Stimulated activated CD4-positive, alpha-beta T cell treated with anti-CD3 and anti-CD28 coated beads, Interleukin-12 subunit alpha, Interleukin-12 subunit beta, amount 100 ng/mL, for 24 hours (primary cell): ENCODE measurements around the gene ARHGEF10L.

Experiments
- DNase-seq, 2 experiments: peaks; one replicate each; pipeline ENCODE4 v3.0.0-alpha.2; 2020; ENCODE audit warnings: low read depth in 2 of 2

The ARHGEF10L gene

DNA sequence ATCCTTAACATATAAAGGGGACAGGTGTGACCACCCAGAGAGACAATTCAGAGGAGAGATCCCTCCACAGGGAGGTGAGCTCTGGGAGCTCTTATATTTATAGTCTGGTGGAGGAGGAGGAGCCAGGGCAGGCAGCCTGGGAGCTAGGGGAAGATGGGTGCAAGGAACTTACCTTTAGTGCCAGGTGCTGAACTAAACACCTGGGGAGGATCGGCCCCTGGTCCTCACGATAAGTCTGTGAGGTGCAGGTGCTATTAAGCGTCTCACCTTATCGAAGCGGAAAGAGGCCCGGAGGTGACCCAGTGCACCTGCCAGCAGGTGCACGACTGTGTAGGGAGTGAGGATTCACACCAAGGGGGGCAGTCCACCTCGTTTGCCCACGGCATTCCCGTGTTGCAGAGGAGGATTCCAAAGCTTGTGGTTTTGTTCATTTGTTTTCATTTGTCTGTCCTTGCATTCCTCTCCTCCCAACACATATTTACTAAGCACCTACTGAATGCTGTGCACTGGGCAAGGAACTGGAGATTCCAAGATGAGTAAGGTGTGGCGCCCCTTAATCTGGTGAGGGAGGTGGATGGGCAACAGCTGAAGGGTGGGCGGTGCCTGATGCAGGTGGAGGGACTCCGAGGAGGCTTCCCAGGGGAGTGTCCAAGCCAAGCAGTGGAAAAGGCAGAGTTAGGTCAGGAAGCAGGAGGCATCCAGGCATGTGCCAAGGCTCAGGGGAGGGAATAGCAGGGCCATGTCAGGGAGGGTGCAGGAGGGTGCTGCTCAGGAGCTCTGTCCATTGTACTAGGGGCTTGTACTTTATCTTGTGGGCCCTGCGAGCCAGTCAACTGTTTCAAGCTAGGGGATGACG is 11.5 kb downstream of the ARHGEF10L start:
- DNase-seq = no peak

- DNase-seq = no peak
Observed at GRCh38 chr1:17551755-17552234, 12.3 kb downstream of the ARHGEF10L start.

DNA sequence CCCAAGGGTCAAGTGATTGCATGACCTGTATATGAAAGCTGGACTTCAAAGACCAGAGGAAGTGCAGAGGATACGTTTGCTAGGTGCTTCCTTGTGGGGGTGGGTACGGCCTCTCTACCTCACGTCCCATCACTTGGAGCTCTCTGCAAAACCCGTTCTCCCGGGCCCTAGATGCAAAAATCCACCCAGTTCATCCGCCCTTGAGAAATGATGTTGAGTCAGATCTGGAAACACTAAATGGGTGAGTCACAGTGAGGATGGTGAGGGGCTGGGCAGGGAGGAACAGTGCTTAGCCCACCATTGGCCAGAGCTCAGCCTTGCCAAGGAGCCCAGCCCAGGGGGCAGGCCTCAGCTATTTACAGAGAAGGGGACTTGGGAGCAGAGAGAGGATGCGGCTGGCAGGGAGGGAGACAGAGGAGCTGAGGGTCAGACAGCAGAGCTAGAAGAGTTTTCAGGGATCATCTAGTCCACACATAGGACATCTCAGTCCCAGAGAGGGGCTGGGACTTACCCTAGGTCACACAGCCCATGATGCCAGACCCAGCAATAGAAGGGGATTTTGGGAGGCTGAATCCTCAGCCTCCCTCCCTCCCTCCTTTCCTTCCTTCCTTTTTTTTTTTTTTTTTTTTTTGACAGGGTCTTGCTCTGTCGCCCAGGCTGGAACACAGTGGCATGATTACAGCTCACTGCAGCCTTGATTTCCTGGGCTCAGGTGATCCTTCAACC is 14.6 kb downstream of the ARHGEF10L start:
- DNase-seq = no peak

- DNase-seq = no peak
Observed at GRCh38 chr1:17554954-17555353, 15.5 kb downstream of the ARHGEF10L start.

DNA sequence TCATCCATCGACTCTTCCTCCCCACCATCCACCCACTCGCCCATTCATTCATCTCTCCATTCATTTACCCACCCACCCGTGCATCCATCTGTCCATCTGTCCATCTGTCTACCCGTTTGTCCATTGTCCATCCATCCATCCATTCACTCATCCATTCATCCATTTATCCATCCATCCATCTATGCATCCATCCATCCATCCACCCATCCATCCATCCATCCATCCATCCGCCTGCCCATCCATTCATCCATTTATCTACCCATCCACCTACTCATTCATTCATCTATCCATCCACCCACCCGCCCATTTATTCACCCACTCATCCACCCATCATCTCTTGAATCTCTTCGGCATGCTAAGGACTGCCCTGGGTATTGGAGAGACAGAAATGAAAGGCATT is 18.5 kb downstream of the ARHGEF10L start:
- no peak for DNase-seq

- DNase-seq = no peak
Observed at GRCh38 chr1:17558541-17558940, 19.0 kb downstream of the ARHGEF10L start.

GRCh38 chr1:17558954-17559614 is 19.6 kb downstream of the ARHGEF10L start:
- DNase-seq = no peak

DNA sequence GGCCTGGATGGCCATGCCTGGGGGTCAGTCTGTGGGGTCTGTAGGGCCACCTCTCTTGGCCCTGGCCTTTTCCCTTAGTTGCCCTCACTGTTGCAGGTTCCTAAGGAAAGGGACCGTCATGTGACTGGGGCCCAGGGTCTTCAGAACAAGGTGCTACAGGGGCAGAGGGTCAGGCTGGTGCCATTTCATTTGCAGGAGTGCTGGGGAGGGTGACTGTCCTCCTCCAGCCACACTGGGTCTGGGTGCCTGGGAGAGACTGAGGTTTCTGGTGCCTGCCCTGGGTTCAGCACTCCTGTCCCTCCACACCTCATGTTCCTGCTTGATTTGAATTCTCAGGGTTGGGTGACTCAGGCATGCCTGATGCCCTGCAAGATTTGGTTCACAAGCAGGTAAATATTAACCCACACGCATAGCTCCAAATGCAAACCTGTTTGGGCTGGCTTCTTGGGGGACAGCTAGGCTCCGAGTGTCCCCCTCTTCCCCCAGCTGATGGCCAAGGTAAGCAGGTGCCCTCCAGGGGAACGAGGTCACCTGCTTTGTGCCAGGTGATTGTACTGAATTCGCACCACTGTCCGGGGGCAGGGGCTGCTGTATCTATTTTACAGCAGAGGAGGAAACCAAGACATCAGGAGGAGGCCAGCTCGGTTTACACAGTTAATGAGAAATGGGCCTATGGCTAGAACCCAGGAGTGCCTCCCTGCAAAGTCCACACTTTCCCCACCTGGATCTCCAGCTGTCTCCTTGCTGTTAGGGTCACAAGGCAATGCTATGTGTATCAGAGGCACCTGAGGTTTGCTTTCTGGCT is 20.3 kb downstream of the ARHGEF10L start:
- no peak for DNase-seq

DNA sequence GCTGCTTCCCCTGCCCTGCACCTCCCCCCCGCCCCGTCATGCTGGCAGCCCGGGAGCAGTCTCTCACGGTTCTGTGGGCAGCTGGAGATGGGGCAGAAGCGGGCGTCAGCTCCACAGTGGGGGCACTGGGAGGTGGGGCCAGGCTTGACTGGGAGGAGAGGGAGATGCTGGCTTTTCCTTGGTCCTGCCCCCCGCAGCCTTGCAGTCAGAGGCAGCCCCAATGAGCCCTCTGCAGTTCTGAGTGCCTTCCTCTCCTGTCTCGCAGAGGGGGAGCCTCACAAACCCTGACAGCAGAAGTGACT is 21.7 kb downstream of the ARHGEF10L start:
- no peak for DNase-seq

GRCh38 chr1:17561561-17561985 is 22.1 kb downstream of the ARHGEF10L start:
- no peak for DNase-seq

DNA sequence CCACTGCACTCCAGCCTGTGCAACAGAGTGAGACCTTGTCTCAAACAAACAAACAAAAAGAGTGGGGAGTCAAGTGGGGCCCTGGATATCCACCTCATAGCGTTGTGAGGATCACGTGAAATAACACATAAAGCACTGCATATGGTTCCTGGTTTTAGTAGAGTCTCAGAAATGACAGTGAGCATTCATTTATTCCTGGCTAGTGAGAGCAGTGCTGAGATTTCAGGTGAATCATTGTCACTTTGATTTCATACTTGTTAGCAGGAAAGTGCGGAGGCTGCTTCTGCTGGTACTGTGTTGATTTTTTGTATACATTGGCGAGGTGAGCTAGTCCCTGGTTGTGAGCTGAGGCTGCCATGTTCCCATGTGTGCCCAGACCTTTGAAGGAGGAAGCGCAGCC is 22.9 kb downstream of the ARHGEF10L start:
- DNase-seq = no peak

- no peak for DNase-seq
Observed at GRCh38 chr1:17563494-17564281, 24.2 kb downstream of the ARHGEF10L start.

DNA sequence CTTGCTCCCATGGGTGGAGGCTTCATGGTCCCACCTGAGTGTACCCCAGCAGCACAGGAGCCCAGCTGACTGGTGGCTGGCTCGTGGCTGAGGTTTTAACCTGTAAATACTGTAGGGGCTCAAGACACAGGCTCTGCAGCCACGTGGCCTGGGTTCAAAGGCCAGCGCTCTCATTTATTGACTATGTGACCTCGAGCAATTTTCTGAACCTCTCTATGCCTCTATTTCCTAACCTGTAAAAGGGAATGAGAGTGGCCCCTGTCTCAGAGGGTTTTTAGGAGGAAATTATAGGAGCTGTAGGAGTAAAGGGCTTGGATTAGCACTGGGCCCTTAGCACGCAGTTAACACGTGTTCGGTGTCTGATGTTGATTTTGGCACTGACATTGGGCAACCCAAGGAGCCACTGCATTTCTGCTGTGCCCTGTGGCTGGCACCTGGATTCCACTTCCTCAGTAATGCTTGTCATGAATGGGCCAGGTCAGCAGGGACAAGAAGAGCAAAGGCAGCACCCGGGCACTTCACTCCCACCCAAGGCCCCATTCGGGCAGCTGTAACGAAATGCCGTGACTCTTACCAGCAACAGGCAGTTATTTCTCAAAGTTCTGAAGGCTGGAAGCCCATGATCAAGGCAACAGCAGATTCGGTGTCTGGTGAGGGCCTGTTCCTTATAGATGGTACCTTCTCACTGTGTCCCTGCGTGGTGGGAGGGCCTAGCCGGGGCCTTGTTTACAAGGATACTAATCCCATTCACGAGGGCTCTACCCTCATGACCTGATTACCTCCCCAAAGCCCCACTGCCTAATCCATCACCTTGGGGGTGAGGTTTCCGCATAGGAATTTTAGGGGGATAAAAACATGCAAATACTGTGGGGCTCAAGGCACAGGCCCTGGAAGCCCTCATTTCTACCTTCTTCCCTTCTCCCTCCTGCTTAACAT is 25.2 kb downstream of the ARHGEF10L start:
- no peak for DNase-seq

- no peak for DNase-seq
Observed at GRCh38 chr1:17565461-17566252, 26.2 kb downstream of the ARHGEF10L start.

- DNase-seq = no peak
Observed at GRCh38 chr1:17566417-17566816, 26.9 kb downstream of the ARHGEF10L start.

GRCh38 chr1:17566892-17567291 is 27.4 kb downstream of the ARHGEF10L start:
- DNase-seq = no peak

GRCh38 chr1:17567582-17567981 is 28.1 kb downstream of the ARHGEF10L start:
- DNase-seq = no peak

DNA sequence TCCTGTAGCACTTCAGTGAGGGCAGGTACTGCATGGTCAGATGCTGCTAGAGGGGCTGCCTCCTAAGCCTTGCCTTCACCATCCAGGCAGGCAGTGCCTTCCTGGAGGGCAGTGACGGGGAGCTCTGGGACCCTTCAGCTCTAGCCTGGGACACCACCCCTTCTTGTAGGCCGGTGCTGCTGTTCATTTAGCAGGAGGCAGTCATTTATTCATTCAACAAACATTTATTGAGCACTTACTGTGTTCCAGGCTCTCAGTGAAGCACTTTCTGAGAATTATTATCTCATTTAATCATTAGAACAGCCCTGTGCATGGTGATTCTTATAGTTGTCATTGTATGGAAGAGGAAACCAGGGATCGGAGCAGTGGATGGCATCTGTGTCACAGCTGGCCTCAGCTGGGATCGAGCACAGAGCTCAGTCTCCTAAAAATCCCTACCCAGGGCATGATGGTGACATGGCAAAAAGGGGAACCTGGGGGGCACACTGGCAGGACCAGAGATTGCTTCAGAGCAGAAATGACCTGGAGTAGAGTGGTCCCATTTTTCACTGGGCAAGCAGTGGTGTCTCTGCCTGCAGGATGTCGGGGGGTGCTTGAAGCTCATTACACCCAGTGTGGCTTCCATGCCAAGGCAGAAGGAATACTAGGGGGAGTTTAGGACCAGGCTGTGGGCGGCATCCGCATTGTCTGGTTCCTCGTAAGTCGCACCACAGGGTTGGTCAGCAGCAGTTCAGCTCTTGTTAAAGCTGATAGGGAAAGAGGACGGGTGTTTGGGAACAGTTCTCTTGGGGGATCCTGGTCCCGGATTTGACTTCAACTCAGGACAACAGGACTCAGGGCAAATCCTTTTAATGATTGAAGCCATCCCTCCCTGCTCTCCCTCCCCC is 28.8 kb downstream of the ARHGEF10L start:
- DNase-seq = no peak
